Peyer's patch (tissue), 4 donors: Measurements from ENCODE around the gene CIAO2A.

Source experiments
- POLR2A ChIP-seq, 2 donors: fragments of 450-650 bp; IDR thresholded peaks; one replicate each; pipeline ENCODE4 v1.5.1; 2017; ENCODE audit warnings: antibody characterized with exemption in 2 of 2, mild to moderate bottlenecking in 2 of 2, moderate library complexity in 2 of 2
- TF ChIP-seq, protein P1 (sequence below), 6 experiments: fragments of 450-650 bp in 4 of 6; fragments of 200-600 bp in 2 of 6; sonication (generic) in 1 of 6; IDR thresholded peaks; one replicate each; pipeline ENCODE4 v1.5.1; 2017 to 2019; ENCODE audit warnings: antibody characterized with exemption in 6 of 6, mild to moderate bottlenecking in 3 of 6, moderate library complexity in 1 of 6

DNA sequence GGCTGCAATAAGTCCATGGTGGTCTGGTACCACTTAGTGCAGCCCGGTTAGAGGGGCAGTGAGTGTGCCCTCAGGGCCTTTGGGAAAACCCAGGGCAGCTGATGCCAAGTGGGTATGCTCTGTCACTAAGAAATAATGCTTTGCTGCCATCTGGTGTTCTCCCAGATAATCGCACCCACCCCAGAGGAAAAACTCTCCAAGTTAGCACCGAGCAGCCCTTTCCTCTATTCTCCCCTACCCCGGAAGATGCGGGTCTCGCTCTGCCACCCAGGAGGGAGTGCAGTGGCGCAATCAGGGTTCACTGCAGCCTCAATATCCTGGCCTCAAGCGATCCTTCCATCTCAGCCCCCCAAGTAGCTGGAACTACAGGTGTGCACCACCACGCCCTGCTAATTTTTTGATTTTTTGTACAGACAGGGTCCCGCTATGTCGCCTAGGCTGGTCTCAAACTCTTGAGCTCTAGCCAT, 26.0 kb downstream of the CIAO2A start:
- TF ChIP-seq, protein P1, sequence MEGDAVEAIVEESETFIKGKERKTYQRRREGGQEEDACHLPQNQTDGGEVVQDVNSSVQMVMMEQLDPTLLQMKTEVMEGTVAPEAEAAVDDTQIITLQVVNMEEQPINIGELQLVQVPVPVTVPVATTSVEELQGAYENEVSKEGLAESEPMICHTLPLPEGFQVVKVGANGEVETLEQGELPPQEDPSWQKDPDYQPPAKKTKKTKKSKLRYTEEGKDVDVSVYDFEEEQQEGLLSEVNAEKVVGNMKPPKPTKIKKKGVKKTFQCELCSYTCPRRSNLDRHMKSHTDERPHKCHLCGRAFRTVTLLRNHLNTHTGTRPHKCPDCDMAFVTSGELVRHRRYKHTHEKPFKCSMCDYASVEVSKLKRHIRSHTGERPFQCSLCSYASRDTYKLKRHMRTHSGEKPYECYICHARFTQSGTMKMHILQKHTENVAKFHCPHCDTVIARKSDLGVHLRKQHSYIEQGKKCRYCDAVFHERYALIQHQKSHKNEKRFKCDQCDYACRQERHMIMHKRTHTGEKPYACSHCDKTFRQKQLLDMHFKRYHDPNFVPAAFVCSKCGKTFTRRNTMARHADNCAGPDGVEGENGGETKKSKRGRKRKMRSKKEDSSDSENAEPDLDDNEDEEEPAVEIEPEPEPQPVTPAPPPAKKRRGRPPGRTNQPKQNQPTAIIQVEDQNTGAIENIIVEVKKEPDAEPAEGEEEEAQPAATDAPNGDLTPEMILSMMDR (IDR thresholded peaks at IDR 0.05) = peak; percentile 75 to 88 (median 85)
- no peak for TF ChIP-seq POLR2A (IDR thresholded peaks at IDR 0.05)
